OCI-LY7 (cell line): Measurements from ENCODE around the gene CFAP65. TPM values are rescaled to one million over a fixed set of nuclear protein-coding genes. Genes with fewer than 3 reads are reported as not detected.

Source experiments
- BruUV-seq: library from RNA; stranded (reverse); fragments of 400-500 nt; replicated peaks from 2 replicates; lab custom pipeline; 2021; lab: Mats Ljungman, UMichigan
- CTCF ChIA-PET: fragments of 300-600 bp; sonication (Branson Sonifier 250); formaldehyde crosslinking; loops from one replicate; lab custom pipeline; 2022; ENCODE audit warnings: antibody characterized with exemption; ENCODE audit not compliant: unreplicated experiment; lab: Charles Lee
- POLR2A ChIA-PET: fragments of 300-600 bp; sonication (Branson Sonifier 250); formaldehyde crosslinking; loops from one replicate; lab custom pipeline; 2022; ENCODE audit warnings: antibody characterized with exemption; lab: Charles Lee
- DNase-seq: peaks from one replicate; pipeline ENCODE4 v3.0.0-alpha.2; 2015; ENCODE audit warnings: low spot score
- H2AFZ ChIP-seq: fragments of 200-600 bp; sonication (generic), shearing (Covaris generic); 2 replicates; pipeline ENCODE4 v1.6.1; 2014; ENCODE audit warnings: mild to moderate bottlenecking, antibody characterized with exemption, low read length, moderate library complexity
- H3K27ac ChIP-seq: fragments of 200-600 bp; sonication (generic); 2 replicates; pipeline ENCODE4 v1.5.1; 2014; ENCODE audit warnings: mixed run types, low read depth, mild to moderate bottlenecking, moderate library complexity, low read length, inconsistent platforms; ENCODE audit not compliant: poor library complexity, severe bottlenecking
- H3K36me3 ChIP-seq: fragments of 200-600 bp; sonication (generic); 2 replicates; pipeline ENCODE4 v1.6.1; 2014; ENCODE audit warnings: mild to moderate bottlenecking, antibody characterized with exemption, low read length, moderate library complexity, mixed read lengths; ENCODE audit not compliant: insufficient read depth
- H3K4me1 ChIP-seq: fragments of 200-600 bp; sonication (generic); 2 replicates; pipeline ENCODE4 v1.5.1; 2014; ENCODE audit warnings: mild to moderate bottlenecking, low read length; ENCODE audit not compliant: insufficient read depth, poor library complexity, severe bottlenecking
- H3K4me2 ChIP-seq: fragments of 200-600 bp; sonication (generic); 2 replicates; pipeline ENCODE4 v1.6.1; 2014; ENCODE audit warnings: mild to moderate bottlenecking, low read length
- H3K4me3 ChIP-seq: fragments of 200-600 bp; sonication (generic); 2 replicates; pipeline ENCODE4 v1.5.1; 2014; ENCODE audit warnings: mild to moderate bottlenecking, low read depth, low read length; ENCODE audit not compliant: poor library complexity, severe bottlenecking
- H3K79me2 ChIP-seq: fragments of 200-600 bp; sonication (generic); 2 replicates; pipeline ENCODE4 v1.6.1; 2016; ENCODE audit warnings: low read depth, mild to moderate bottlenecking, low read length, moderate library complexity, mixed read lengths; ENCODE audit not compliant: insufficient read depth
- H3K9me2 ChIP-seq: fragments of 200-600 bp; sonication (generic); 2 replicates; pipeline ENCODE4 v1.6.1; 2016; ENCODE audit warnings: mild to moderate bottlenecking, low read length, mixed read lengths; ENCODE audit not compliant: insufficient read depth
- H3K9me3 ChIP-seq: fragments of 200-600 bp; sonication (generic); 2 replicates; pipeline ENCODE4 v1.6.1; 2014; ENCODE audit warnings: mild to moderate bottlenecking, mixed run types, low read length, mixed read lengths
- H4K20me1 ChIP-seq: fragments of 200-600 bp; sonication (generic); 2 replicates; pipeline ENCODE4 v1.6.1; 2014; ENCODE audit warnings: mild to moderate bottlenecking, antibody characterized with exemption, low read length, moderate library complexity, mixed read lengths; ENCODE audit not compliant: insufficient read depth
- EZH2phosphoT487 ChIP-seq: fragments of 200-600 bp; sonication (generic); IDR thresholded peaks from 2 replicates; pipeline ENCODE4 v1.6.1; 2018; ENCODE audit warnings: low read depth, borderline replicate concordance, mild to moderate bottlenecking, mixed run types, antibody characterized with exemption, low read length, moderate library complexity, mixed read lengths
- intact Hi-C: fragments of 100-400 bp; cut with micrococcal nuclease; formaldehyde crosslinking; loops from one replicate; pipeline ENCODE4 v1.10.0; 2022; ENCODE audit not compliant: unreplicated experiment
- total RNA-seq, 2 experiments: library from RNA; depleted of rRNA in 1 of 2; stranded (reverse); fragments of >200 nt in 1 of 2; shearing (Covaris generic) in 1 of 2; gene quantifications; 2 replicates each; pipeline ENCODE4 v1.2.3, GENCODE V29; 2014 to 2022
- TF ChIP-seq, protein P1 (sequence below): fragments of 200-600 bp; sonication (generic); conservative IDR thresholded peaks from 2 replicates; pipeline ENCODE4 v1.5.1; 2014; ENCODE audit warnings: mild to moderate bottlenecking, antibody characterized with exemption, low read length, moderate library complexity, mixed read lengths

CFAP65 gene
- total RNA-seq, 2 experiments from 2014 or later: not detected

DNA sequence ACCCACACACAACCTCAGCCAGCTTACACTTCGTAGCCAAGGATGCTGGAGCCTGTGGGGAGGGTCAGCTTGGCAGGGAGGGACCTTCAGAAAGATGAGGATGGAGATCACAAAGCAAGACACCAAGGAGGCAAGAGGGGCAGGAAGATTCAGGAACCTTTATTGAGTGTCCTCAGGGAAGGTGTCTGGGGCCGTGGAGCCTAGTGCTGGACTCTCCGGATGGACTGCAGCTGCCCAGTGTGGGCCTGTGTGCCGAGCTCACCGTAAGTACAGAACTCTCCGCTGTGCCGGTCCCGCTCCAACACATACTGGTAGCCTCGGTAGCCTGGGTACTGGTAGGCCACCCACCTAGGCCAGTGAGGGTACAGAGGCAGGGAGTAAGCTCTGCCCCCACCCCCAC lies 51.3 kb downstream of the CFAP65 start:
- Histone ChIP-seq H3K27ac (no peak overlapping the region), H3K36me3 (no peaks in the 10 kb centered on the region), H3K4me3 (no peak overlapping the region), H3K9me2 (no peaks in the 10 kb centered on the region), H3K4me1 (no peaks in the 10 kb centered on the region), H3K9me3 (no peaks in the 10 kb centered on the region), H3K79me2 (no peaks in the 10 kb centered on the region), H3K4me2 (no peak overlapping the region), H2AFZ (no peak overlapping the region), H4K20me1 (no peaks in the 10 kb centered on the region)
- ChIA-PET POLR2A (no interaction called here), CTCF (interaction anchor here (0.9 kb wide), 1 partner anchor 10 kb away, joined by 3 read pairs; no protein-coding TSS in a partner anchor)
- DNase-seq: no peak
- intact Hi-C loops: no loop called here
- no TSS peak for BruUV-seq
- no peak for TF ChIP-seq EZH2phosphoT487
- TF ChIP-seq, protein P1, sequence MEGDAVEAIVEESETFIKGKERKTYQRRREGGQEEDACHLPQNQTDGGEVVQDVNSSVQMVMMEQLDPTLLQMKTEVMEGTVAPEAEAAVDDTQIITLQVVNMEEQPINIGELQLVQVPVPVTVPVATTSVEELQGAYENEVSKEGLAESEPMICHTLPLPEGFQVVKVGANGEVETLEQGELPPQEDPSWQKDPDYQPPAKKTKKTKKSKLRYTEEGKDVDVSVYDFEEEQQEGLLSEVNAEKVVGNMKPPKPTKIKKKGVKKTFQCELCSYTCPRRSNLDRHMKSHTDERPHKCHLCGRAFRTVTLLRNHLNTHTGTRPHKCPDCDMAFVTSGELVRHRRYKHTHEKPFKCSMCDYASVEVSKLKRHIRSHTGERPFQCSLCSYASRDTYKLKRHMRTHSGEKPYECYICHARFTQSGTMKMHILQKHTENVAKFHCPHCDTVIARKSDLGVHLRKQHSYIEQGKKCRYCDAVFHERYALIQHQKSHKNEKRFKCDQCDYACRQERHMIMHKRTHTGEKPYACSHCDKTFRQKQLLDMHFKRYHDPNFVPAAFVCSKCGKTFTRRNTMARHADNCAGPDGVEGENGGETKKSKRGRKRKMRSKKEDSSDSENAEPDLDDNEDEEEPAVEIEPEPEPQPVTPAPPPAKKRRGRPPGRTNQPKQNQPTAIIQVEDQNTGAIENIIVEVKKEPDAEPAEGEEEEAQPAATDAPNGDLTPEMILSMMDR: no peak

DNA sequence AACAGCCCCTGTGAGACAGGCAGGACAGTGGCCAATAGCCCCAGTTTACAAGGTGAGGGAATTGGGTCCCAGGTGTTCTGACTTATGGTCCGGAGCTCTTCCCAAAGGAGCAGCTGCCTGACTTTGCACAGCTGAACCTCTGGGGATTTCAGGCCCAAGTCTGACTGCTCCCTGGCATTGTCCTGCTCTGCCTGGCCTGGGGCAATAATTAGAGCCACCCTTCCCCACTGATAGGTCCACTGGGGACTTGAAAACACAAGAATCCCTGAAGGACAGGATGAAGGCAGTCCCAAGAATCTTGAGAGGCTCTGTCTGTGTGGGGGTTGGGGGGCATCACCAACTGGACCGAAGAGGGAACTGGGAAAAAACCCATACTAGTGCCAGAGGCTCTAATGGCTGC lies 52.7 kb downstream of the CFAP65 start:
- DNase-seq: no peak
- no peak overlapping the region for H3K4me3 ChIP-seq
- no peak overlapping the region for H3K4me2 ChIP-seq
- H2AFZ ChIP-seq: no peak overlapping the region
- ChIA-PET CTCF (interaction anchor here (0.9 kb wide), 1 partner anchor 84 kb away, joined by 3 read pairs; no protein-coding TSS in a partner anchor), POLR2A (no interaction called here)
- no peaks in the 10 kb centered on the region for H3K9me3 ChIP-seq
- intact Hi-C loops: no loop called here
- H3K79me2 ChIP-seq: no peaks in the 10 kb centered on the region
- TF ChIP-seq EZH2phosphoT487: no peak
- TF ChIP-seq, protein P1: no peak
- H3K36me3 ChIP-seq: no peaks in the 10 kb centered on the region
- no TSS peak for BruUV-seq
- H4K20me1 ChIP-seq: no peaks in the 10 kb centered on the region
- H3K27ac ChIP-seq: no peak overlapping the region
- no peaks in the 10 kb centered on the region for H3K4me1 ChIP-seq
- no peaks in the 10 kb centered on the region for H3K9me2 ChIP-seq

DNA sequence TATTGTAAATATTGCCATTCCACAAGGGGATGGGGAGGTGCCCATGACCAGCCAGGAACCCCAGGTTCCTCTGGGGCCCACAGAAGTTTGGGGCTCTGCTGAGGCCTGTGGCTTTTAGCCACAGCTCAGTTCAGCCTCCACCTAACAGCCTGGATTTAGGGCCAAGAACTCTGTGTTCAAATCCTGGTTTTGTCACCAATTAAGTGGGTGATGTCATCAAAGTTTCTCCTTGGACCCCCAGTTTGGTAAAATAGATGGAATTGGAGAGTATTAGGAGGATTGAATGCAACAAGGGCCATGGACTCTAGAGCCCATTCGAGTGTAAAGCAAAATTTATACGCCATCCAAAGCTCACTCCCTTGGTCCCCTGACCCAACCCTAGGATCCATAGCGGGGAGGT lies 53.2 kb downstream of the CFAP65 start:
- DNase-seq: no peak
- no TSS peak for BruUV-seq
- no peaks in the 10 kb centered on the region for H3K4me1 ChIP-seq
- H2AFZ ChIP-seq: no peak overlapping the region
- H3K36me3 ChIP-seq: no peaks in the 10 kb centered on the region
- H3K79me2 ChIP-seq: no peaks in the 10 kb centered on the region
- CTCF ChIA-PET: no interaction called here
- no peak overlapping the region for H3K27ac ChIP-seq
- H3K9me2 ChIP-seq: no peaks in the 10 kb centered on the region
- no peak overlapping the region for H3K4me2 ChIP-seq
- TF ChIP-seq, protein P1: no peak
- no peak for TF ChIP-seq EZH2phosphoT487
- H3K9me3 ChIP-seq: no peaks in the 10 kb centered on the region
- no peak overlapping the region for H3K4me3 ChIP-seq
- H4K20me1 ChIP-seq: no peaks in the 10 kb centered on the region
- intact Hi-C loops: no loop called here
- POLR2A ChIA-PET: no interaction called here
